ENCODE measurements around the gene MARCHF7. TPM values are rescaled to one million over a fixed set of nuclear protein-coding genes. Genes with fewer than 3 reads are reported as not detected.
"Not testable (repeated sequence)": the region's sequence is repeated elsewhere in the genome, so short reads cannot be mapped to it uniquely, and the experiment has no call there.

Gene MARCHF7
- polyA plus RNA-seq (2013, experiment 1 of 2) = 141 TPM
- 149 TPM for polyA plus RNA-seq (2013, experiment 2 of 2)

GRCh38 chr2:159712143-159712928, at the start of gene MARCHF7:
MARCHF7 (plus strand) TSS chr2:159712506; CDS start chr2:159729023, 16,517 bp downstream.
- WGBS, 2 experiments (ENCODE audit: insufficient coverage in 2 of 2) = 0 to 1% methylated on average over 43 to 62 of the region's 72 CpGs
- Histone ChIP-seq H3K9me3 (ENCODE audit: control insufficient read depth, low read length) (no peaks in the 10 kb centered on the region), H3K27ac (ENCODE audit: low read depth, low read length, severe bottlenecking) (peak within 1 kb of the TSS; percentile 99), H3K36me3 (ENCODE audit: control insufficient read depth, insufficient read depth, low read length) (peaks cover 35% of the 10 kb centered on the region), H3K4me3 (ENCODE audit: extremely low read depth, insufficient read depth, low read length, poor library complexity, severe bottlenecking) (peak within 1 kb of the TSS; percentile 96), H3K4me1 (ENCODE audit: control insufficient read depth, insufficient read depth, low read length, poor library complexity, severe bottlenecking) (no peaks in the 10 kb centered on the region)

DNA sequence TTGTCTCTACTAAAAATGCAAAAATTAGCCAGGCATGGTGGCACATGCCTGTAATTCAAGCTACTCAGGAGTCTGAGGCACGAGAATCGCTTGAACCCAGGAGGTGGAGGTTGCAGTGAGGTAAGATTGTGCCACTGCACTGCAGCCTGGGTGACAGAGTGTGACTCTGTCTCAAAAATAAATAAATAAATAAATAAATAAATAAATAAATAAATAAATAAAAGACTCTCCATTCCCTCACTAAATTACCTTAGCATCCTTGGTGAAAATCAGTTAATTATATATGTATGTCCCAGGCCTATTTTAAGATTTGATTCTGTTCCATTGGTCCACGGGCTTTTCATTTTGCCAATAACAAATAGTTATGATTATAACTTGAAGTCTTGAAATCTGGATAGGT, 44.9 kb upstream of the MARCHF7 start:
- 73% methylated on average over 2 of the region's 3 CpGs; no CpG with 5 or more reads in 1 of the 2 experiments for WGBS, 2 experiments (ENCODE audit: insufficient coverage in 2 of 2)
- not testable (repeated sequence) for H3K9me3 ChIP-seq (ENCODE audit: control insufficient read depth, low read length); H3K36me3 ChIP-seq (ENCODE audit: control insufficient read depth, insufficient read depth, low read length); H3K27ac ChIP-seq (ENCODE audit: low read depth, low read length, severe bottlenecking); H3K4me3 ChIP-seq (ENCODE audit: extremely low read depth, insufficient read depth, low read length, poor library complexity, severe bottlenecking); H3K4me1 ChIP-seq (ENCODE audit: control insufficient read depth, insufficient read depth, low read length, poor library complexity, severe bottlenecking)

GRCh38 chr2:159671047-159671446, 41.3 kb upstream of the MARCHF7 start:
- H3K36me3 ChIP-seq (ENCODE audit: control insufficient read depth, insufficient read depth, low read length) = no peaks in the 10 kb centered on the region
- no peaks in the 10 kb centered on the region for H3K9me3 ChIP-seq (ENCODE audit: control insufficient read depth, low read length)
- no peak overlapping the region for H3K27ac ChIP-seq (ENCODE audit: low read depth, low read length, severe bottlenecking)
- H3K4me3 ChIP-seq (ENCODE audit: extremely low read depth, insufficient read depth, low read length, poor library complexity, severe bottlenecking) = no peak overlapping the region
- WGBS, 2 experiments (ENCODE audit: insufficient coverage in 2 of 2) = no CpG with 5 or more reads among the region's 3 CpGs
- no peaks in the 10 kb centered on the region for H3K4me1 ChIP-seq (ENCODE audit: control insufficient read depth, insufficient read depth, low read length, poor library complexity, severe bottlenecking)

GRCh38 chr2:159677654-159678053, 34.7 kb upstream of the MARCHF7 start:
- H3K4me3 ChIP-seq (ENCODE audit: extremely low read depth, insufficient read depth, low read length, poor library complexity, severe bottlenecking) = no peak overlapping the region
- no peaks in the 10 kb centered on the region for H3K36me3 ChIP-seq (ENCODE audit: control insufficient read depth, insufficient read depth, low read length)
- H3K9me3 ChIP-seq (ENCODE audit: control insufficient read depth, low read length) = no peaks in the 10 kb centered on the region
- H3K4me1 ChIP-seq (ENCODE audit: control insufficient read depth, insufficient read depth, low read length, poor library complexity, severe bottlenecking) = no peaks in the 10 kb centered on the region
- WGBS, 2 experiments (ENCODE audit: insufficient coverage in 2 of 2) = no CpG with 5 or more reads among the region's 1 CpG
- H3K27ac ChIP-seq (ENCODE audit: low read depth, low read length, severe bottlenecking) = no peak overlapping the region

DNA sequence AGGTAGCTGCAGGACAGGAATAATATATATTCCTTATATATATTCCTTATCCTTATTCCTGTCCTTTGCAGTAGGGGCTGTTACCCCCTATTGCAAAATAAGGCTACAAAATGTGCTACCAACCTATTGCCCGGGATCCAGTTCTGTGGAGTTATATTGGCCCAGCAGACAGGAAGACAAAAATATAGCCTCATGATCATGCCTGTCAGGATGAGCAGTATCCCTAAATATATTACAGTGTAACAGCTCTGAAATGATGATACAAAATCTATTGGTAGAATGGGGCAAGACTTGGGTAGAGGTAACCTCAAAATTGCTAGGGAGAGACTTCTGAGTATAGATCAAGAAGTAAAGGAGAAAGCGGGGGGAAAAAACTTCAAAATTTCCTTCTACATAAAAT, 31.6 kb upstream of the MARCHF7 start:
- 100% methylated on average over 1 of the region's 2 CpGs for WGBS, 2 experiments (ENCODE audit: insufficient coverage in 2 of 2)

DNA sequence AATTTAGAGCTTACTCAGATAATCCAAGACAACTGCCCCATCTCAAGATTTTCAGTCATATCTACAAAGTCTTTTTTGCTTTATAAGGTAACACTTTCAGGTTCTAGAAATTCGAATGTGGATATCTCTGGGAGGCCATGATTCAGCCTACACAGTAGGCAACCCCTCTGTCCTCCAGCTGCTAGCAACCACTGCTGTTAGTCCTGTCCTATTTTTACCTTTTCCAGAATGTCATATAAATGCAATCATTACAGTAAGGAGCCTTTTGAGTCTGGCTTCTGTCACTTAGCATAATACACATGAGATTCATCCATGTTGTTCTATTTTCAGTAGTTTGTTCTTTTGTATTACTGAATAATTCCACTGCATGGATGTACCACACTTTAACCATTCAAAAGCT, 28.5 kb upstream of the MARCHF7 start:
- H3K9me3 ChIP-seq (ENCODE audit: control insufficient read depth, low read length) = no peaks in the 10 kb centered on the region
- no peak overlapping the region for H3K27ac ChIP-seq (ENCODE audit: low read depth, low read length, severe bottlenecking)

More for the DNA sequence above, 31.6 kb upstream of the MARCHF7 start:
- Histone ChIP-seq H3K4me1 (ENCODE audit: control insufficient read depth, insufficient read depth, low read length, poor library complexity, severe bottlenecking) (no peaks in the 10 kb centered on the region), H3K9me3 (ENCODE audit: control insufficient read depth, low read length) (no peaks in the 10 kb centered on the region), H3K4me3 (ENCODE audit: extremely low read depth, insufficient read depth, low read length, poor library complexity, severe bottlenecking) (no peak overlapping the region), H3K36me3 (ENCODE audit: control insufficient read depth, insufficient read depth, low read length) (no peaks in the 10 kb centered on the region), H3K27ac (ENCODE audit: low read depth, low read length, severe bottlenecking) (no peak overlapping the region)

DNA sequence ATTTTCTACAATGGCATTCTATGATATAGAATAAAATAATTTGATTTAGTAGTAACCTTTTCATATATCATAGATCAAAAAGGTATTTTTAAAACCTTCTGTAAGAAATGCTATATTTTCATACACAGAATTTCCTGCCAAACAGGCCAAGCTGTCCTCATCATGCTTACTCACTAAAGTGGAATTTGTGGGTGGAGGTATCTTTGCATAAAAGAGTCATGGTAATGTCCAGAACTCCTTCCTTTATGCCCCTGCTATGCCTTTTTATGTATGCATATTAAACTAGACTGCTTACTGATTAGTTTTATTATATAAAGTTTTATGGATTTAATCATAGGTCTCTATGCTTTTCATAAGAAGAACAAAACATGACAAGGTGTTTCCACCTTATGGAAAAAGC, 27.5 kb upstream of the MARCHF7 start:
- Histone ChIP-seq H3K36me3 (ENCODE audit: control insufficient read depth, insufficient read depth, low read length) (no peaks in the 10 kb centered on the region), H3K4me3 (ENCODE audit: extremely low read depth, insufficient read depth, low read length, poor library complexity, severe bottlenecking) (no peak overlapping the region), H3K4me1 (ENCODE audit: control insufficient read depth, insufficient read depth, low read length, poor library complexity, severe bottlenecking) (no peaks in the 10 kb centered on the region), H3K9me3 (ENCODE audit: control insufficient read depth, low read length) (no peaks in the 10 kb centered on the region), H3K27ac (ENCODE audit: low read depth, low read length, severe bottlenecking) (no peak overlapping the region)

More for the DNA sequence above, 28.5 kb upstream of the MARCHF7 start:
- Histone ChIP-seq H3K4me3 (ENCODE audit: extremely low read depth, insufficient read depth, low read length, poor library complexity, severe bottlenecking) (no peak overlapping the region), H3K36me3 (ENCODE audit: control insufficient read depth, insufficient read depth, low read length) (no peaks in the 10 kb centered on the region), H3K4me1 (ENCODE audit: control insufficient read depth, insufficient read depth, low read length, poor library complexity, severe bottlenecking) (no peaks in the 10 kb centered on the region)
- 100% methylated on average over 1 of the region's 1 CpG; no CpG with 5 or more reads in 1 of the 2 experiments for WGBS, 2 experiments (ENCODE audit: insufficient coverage in 2 of 2)

DNA sequence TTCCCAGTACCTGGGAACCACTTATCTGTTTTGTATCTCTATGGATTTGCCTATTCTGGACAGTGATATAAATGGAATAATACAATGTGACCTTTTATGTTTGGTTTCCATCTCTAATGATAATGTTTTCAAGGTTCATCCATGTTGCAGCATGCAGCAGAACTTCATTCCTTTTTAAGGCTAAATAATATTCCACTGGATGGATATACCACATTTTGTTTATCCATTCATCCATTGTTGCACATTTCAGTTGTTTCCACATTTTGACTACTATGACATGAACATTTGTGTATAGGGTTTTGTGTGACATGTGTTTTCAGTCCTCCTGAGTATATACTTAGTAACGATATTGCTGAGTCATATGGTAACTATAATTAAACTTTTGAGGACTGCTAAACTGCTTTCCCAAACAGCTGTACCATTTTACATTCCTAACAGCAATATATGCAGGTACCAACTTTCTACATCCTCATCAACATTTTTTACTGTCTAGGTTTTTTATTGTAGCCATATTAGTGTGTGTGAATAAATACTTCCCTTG, 17.7 kb upstream of the MARCHF7 start:
- H3K36me3 ChIP-seq (ENCODE audit: control insufficient read depth, insufficient read depth, low read length) = no peaks in the 10 kb centered on the region
- no peak overlapping the region for H3K27ac ChIP-seq (ENCODE audit: low read depth, low read length, severe bottlenecking)
- no peak overlapping the region for H3K4me3 ChIP-seq (ENCODE audit: extremely low read depth, insufficient read depth, low read length, poor library complexity, severe bottlenecking)
- H3K4me1 ChIP-seq (ENCODE audit: control insufficient read depth, insufficient read depth, low read length, poor library complexity, severe bottlenecking) = no peaks in the 10 kb centered on the region
- H3K9me3 ChIP-seq (ENCODE audit: control insufficient read depth, low read length) = peaks cover 5% of the 10 kb centered on the region
- no CpG with 5 or more reads among the region's 1 CpG for WGBS, 2 experiments (ENCODE audit: insufficient coverage in 2 of 2)

DNA sequence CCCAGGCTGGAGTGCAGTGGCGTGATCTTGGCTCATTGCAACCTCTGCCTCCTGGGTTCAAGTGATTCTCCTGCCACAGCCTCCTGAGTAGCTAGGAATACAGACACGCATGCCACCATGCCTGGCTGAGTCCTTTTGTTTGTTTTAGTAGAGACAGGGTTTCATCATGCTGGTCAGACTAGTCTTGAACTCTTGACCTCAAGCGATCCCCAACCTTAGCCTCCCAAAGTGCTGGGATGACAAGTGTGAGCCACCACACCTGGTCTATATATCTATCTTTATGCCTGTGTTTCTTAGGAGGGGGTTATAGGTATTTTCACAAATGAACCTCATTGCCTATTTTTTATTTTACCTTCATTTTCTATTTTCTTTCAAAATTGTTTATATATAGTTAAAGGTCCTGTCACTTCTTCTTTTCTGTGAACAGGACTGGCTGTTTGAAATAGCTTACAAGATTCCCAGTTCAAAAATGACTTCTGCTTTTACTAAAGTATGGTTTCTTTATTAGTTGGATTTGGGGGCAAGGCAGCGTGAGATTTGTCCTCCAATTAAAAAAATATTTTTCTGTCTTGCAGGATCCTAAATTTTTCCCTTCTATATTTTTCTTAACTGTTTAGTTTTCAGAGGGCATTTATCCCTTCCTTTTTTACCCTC, 16.4 kb upstream of the MARCHF7 start:
- Histone ChIP-seq H3K9me3 (ENCODE audit: control insufficient read depth, low read length) (peaks cover 5% of the 10 kb centered on the region), H3K27ac (ENCODE audit: low read depth, low read length, severe bottlenecking) (no peak overlapping the region), H3K4me3 (ENCODE audit: extremely low read depth, insufficient read depth, low read length, poor library complexity, severe bottlenecking) (no peak overlapping the region), H3K4me1 (ENCODE audit: control insufficient read depth, insufficient read depth, low read length, poor library complexity, severe bottlenecking) (no peaks in the 10 kb centered on the region), H3K36me3 (ENCODE audit: control insufficient read depth, insufficient read depth, low read length) (no peaks in the 10 kb centered on the region)
- 80 to 88% methylated on average over 2 of the region's 4 CpGs for WGBS, 2 experiments (ENCODE audit: insufficient coverage in 2 of 2)

GRCh38 chr2:159703491-159703890, 8.8 kb upstream of the MARCHF7 start:
- H3K36me3 ChIP-seq (ENCODE audit: control insufficient read depth, insufficient read depth, low read length) = no peaks in the 10 kb centered on the region
- WGBS, 2 experiments (ENCODE audit: insufficient coverage in 2 of 2) = 93% methylated on average over 3 of the region's 5 CpGs
- H3K27ac ChIP-seq (ENCODE audit: low read depth, low read length, severe bottlenecking) = no peak overlapping the region
- peaks cover 7% of the 10 kb centered on the region for H3K4me1 ChIP-seq (ENCODE audit: control insufficient read depth, insufficient read depth, low read length, poor library complexity, severe bottlenecking)
- no peak overlapping the region for H3K4me3 ChIP-seq (ENCODE audit: extremely low read depth, insufficient read depth, low read length, poor library complexity, severe bottlenecking)
- no peaks in the 10 kb centered on the region for H3K9me3 ChIP-seq (ENCODE audit: control insufficient read depth, low read length)
